ENCODE measurements around the gene SNX12. TPM values are rescaled to one million over a fixed set of nuclear protein-coding genes. Genes with fewer than 3 reads are reported as not detected.

SNX12 gene
- total RNA-seq, 1 experiment from 2014 or later, result 69.4 TPM

- Mint-ChIP-seq H3K4me3 (no peak overlapping the region), H3K27ac (no peak overlapping the region)
Measured at GRCh38 chrX:71107762-71108360, 39.7 kb upstream of the SNX12 start.

More at GRCh38 chrX:71107762-71108360, 39.7 kb upstream of the SNX12 start:
- POLR2A ChIA-PET, result no interaction called here
- TF ChIP-seq CTCF (IDR thresholded peaks at IDR 0.05) (no peak), ETV6 (CRISPR knock-in tag; IDR thresholded peaks at IDR 0.05) (no peak), PRDM15 (CRISPR knock-in tag; IDR thresholded peaks at IDR 0.05) (no peak), ZNF121 (CRISPR knock-in tag; IDR thresholded peaks at IDR 0.05) (no peak), PREB (CRISPR knock-in tag; IDR thresholded peaks at IDR 0.05; ENCODE audit: borderline replicate concordance) (no peak), SP1 (CRISPR knock-in tag; conservative IDR thresholded peaks at IDR 0.05) (no peak), CREB1 (CRISPR knock-in tag; IDR thresholded peaks at IDR 0.05) (no peak), ZNF219 (CRISPR knock-in tag; IDR thresholded peaks at IDR 0.05; ENCODE audit: borderline replicate concordance) (no peak), CDX4 (CRISPR knock-in tag; IDR thresholded peaks at IDR 0.05; ENCODE audit: borderline replicate concordance) (no peak), STAT6 (CRISPR knock-in tag; conservative IDR thresholded peaks at IDR 0.05; ENCODE audit: low read depth) (no peak), TCF7 (CRISPR knock-in tag; IDR thresholded peaks at IDR 0.05; ENCODE audit: low read depth) (no peak), ATF6 (CRISPR knock-in tag; IDR thresholded peaks at IDR 0.05) (no peak), SOX15 (CRISPR knock-in tag; IDR thresholded peaks at IDR 0.05) (no peak), IRF2 (CRISPR knock-in tag; IDR thresholded peaks at IDR 0.05; ENCODE audit: borderline replicate concordance, low read depth) (no peak), ATF1 (CRISPR knock-in tag; IDR thresholded peaks at IDR 0.05) (no peak)
- TF ChIP-seq, protein P1, sequence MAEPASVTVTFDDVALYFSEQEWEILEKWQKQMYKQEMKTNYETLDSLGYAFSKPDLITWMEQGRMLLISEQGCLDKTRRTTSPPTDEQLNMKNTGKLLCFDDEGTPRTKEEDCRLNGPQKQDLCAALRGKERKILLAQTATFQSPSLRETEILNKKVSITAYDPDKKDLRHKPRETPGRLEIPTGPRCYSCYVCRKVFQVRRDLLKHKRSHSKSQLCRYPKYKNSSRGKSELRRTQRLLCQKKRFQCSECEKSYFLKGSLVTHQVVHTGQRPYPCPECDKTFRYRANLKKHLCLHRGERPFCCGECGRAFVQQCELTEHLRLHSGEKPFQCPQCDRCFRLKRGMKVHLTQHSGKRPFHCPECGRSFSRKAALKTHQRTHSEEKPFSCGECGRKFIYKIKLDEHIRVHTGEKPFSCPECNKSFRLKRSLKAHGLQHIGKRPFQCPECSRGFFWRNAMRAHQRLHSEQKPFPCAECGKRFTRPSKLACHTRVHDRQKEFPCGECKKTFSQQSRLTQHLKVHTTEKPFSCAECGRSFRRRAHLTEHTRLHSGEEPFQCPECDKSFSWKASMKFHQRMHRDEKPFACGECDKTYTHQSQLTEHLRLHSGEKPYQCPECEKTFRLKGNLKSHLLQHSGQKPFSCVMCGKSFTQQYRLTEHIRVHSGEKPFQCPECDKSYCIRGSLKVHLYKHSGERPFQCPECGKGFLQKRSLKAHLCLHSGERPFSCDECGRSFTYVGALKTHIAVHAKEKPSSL (CRISPR knock-in tag; conservative IDR thresholded peaks at IDR 0.05), result no peak
- TF ChIP-seq, protein P2, sequence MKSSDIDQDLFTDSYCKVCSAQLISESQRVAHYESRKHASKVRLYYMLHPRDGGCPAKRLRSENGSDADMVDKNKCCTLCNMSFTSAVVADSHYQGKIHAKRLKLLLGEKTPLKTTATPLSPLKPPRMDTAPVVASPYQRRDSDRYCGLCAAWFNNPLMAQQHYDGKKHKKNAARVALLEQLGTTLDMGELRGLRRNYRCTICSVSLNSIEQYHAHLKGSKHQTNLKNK (CRISPR knock-in tag; IDR thresholded peaks at IDR 0.05), result no peak
- TF ChIP-seq, protein P3, sequence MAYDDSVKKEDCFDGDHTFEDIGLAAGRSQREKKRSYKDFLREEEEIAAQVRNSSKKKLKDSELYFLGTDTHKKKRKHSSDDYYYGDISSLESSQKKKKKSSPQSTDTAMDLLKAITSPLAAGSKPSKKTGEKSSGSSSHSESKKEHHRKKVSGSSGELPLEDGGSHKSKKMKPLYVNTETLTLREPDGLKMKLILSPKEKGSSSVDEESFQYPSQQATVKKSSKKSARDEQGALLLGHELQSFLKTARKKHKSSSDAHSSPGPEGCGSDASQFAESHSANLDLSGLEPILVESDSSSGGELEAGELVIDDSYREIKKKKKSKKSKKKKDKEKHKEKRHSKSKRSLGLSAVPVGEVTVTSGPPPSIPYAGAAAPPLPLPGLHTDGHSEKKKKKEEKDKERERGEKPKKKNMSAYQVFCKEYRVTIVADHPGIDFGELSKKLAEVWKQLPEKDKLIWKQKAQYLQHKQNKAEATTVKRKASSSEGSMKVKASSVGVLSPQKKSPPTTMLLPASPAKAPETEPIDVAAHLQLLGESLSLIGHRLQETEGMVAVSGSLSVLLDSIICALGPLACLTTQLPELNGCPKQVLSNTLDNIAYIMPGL (CRISPR knock-in tag; IDR thresholded peaks at IDR 0.05), result no peak
- TF ChIP-seq, protein P4, sequence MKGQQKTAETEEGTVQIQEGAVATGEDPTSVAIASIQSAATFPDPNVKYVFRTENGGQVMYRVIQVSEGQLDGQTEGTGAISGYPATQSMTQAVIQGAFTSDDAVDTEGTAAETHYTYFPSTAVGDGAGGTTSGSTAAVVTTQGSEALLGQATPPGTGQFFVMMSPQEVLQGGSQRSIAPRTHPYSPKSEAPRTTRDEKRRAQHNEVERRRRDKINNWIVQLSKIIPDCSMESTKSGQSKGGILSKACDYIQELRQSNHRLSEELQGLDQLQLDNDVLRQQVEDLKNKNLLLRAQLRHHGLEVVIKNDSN (CRISPR knock-in tag; IDR thresholded peaks at IDR 0.05), result no peak
- H3K27me3 Mint-ChIP-seq (ENCODE audit: low read depth), result peaks cover 45% of the 10 kb centered on the region
- H3K36me3 Mint-ChIP-seq, result no peaks in the 10 kb centered on the region
- CTCF ChIA-PET, result no interaction called here
- DNase-seq (ENCODE audit: low spot score), result no peak
- H3K4me1 Mint-ChIP-seq, result peaks cover 36% of the 10 kb centered on the region
- H3K9me3 Mint-ChIP-seq, result no peaks in the 10 kb centered on the region
- ATAC-seq, result no peak
